GM12874 (cell line): ENCODE measurements around the gene KRT10.
A peak's percentile ranks its signal among the peaks of the same experiment; 100 is the strongest.

ENCODE experiments used
- CTCF ChIP-seq: IDR thresholded peaks from 2 replicates; pipeline ENCODE4 v1.5.1; 2011; ENCODE audit warnings: low read depth, mild to moderate bottlenecking, control low read depth, low read length, moderate library complexity; ENCODE audit not compliant: insufficient read depth

The KRT10 gene

GRCh38 chr17:40813804-40814203, 8.6 kb downstream of the KRT10 start:
- no peak for TF ChIP-seq CTCF

GRCh38 chr17:40812639-40813038, 9.8 kb downstream of the KRT10 start:
- TF ChIP-seq CTCF = no peak

- no peak for TF ChIP-seq CTCF
Measured at GRCh38 chr17:40810494-40810893, 11.9 kb downstream of the KRT10 start.

- TF ChIP-seq CTCF = no peak
Measured at GRCh38 chr17:40809721-40810421, 12.5 kb downstream of the KRT10 start.

- no peak for TF ChIP-seq CTCF
Measured at GRCh38 chr17:40806131-40806530, 16.3 kb downstream of the KRT10 start.

- TF ChIP-seq CTCF = peak; percentile 80
Measured at GRCh38 chr17:40803617-40804082, 18.8 kb downstream of the KRT10 start.

GRCh38 chr17:40801157-40801556, 21.3 kb downstream of the KRT10 start:
- no peak for TF ChIP-seq CTCF
